Fibroblast of villous mesenchyme (primary cell): ENCODE data around the gene SART3. TPM values are rescaled to one million over a fixed set of nuclear protein-coding genes. Genes with fewer than 3 reads are reported as not detected.
A peak's percentile ranks its signal among the peaks of the same experiment; 100 is the strongest.
"Not testable (repeated sequence)": the region's sequence is repeated elsewhere in the genome, so short reads cannot be mapped to it uniquely, and the experiment has no call there.

Experiments used
- DNase-seq: peaks from one replicate; pipeline ENCODE4 v3.0.0-alpha.2; 2010; ENCODE audit warnings: low read depth
- H3K4me3 ChIP-seq: 2 replicates; pipeline ENCODE4 v1.5.1; 2011; ENCODE audit warnings: low read depth, mild to moderate bottlenecking, low read length
- total RNA-seq: library from RNA; depleted of rRNA; stranded (reverse); fragments of >200 nt; gene quantifications from 2 replicates; pipeline ENCODE4 v1.2.3, GENCODE V29; 2012
- TF ChIP-seq, protein P1 (sequence below): IDR thresholded peaks from 2 replicates; pipeline ENCODE4 v1.5.1; 2012; ENCODE audit warnings: low read depth, mild to moderate bottlenecking, low read length; ENCODE audit not compliant: insufficient read depth

The SART3 gene
- total RNA-seq, 1 donor = 59.2 TPM

DNA sequence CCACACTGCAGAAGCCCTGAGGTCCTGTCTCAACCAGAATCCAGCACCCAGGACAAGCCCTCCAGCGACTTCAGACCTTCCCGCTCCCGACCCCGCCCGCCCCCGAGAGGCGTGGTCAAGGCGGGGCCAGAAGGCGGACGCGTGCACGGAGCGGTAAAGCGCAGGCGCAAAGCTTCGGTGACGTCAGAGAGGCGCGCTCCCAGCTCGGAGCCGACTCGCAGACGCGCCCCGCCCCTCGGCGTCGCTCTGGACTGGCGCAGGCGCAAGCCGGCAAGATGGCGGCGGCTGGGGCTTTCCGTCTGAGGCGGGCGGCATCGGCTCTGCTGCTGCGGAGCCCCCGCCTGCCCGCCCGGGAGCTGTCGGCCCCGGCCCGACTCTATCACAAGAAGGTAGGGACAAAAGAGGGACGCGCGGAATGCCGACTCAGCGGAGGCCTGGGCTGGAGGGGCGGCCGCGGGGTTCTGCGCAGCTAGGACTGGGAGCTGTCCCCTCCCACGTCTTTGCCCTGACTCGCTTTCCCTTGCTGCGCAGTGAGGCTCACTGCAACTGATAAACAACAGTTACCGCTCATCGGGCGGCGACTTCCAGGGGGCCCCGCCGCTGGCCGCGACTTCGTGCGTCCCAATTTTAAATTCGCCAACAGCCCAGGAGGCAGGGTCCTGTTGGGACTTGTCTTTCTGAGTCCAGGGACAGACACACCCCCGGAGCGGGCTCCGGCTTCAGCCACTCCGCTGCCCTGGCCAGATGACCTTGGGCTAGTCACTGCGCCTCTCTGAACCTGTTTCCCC is 1.6 kb upstream of the SART3 start, which contains the start of gene ISCU:
Gene ISCU (plus strand): TSS at position 249 of the 788 bp plus-strand sequence. CDS start 27 bp downstream, at position 276.
- H3K4me3 ChIP-seq = peak within 1 kb of the TSS; percentile 97
- DNase-seq = peak; percentile 97
- TF ChIP-seq, protein P1, sequence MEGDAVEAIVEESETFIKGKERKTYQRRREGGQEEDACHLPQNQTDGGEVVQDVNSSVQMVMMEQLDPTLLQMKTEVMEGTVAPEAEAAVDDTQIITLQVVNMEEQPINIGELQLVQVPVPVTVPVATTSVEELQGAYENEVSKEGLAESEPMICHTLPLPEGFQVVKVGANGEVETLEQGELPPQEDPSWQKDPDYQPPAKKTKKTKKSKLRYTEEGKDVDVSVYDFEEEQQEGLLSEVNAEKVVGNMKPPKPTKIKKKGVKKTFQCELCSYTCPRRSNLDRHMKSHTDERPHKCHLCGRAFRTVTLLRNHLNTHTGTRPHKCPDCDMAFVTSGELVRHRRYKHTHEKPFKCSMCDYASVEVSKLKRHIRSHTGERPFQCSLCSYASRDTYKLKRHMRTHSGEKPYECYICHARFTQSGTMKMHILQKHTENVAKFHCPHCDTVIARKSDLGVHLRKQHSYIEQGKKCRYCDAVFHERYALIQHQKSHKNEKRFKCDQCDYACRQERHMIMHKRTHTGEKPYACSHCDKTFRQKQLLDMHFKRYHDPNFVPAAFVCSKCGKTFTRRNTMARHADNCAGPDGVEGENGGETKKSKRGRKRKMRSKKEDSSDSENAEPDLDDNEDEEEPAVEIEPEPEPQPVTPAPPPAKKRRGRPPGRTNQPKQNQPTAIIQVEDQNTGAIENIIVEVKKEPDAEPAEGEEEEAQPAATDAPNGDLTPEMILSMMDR = no peak

DNA sequence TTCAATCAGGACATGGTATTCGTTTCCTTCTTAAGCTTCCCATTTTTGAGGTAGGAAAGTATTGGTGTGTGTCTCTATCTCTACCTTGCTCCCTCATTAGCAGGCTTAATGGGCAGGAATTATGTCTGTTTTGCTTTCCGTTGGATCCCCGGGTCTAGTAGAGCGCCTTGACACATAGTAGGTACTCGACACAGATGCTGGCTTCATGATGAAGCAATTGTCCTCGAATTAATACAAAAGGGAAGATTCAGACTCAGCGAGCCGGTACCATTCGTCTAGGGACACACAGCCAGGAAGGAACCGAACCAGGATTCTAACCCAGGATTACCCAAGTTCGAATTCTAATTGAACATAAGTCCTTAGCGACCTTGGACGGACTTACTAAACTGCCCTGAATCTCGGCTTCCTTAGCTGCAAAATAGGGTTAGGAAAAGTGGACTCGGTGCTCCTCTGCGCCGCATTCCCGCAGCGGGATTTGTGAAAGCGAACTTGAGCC is 927 bp upstream of the SART3 start:
- TF ChIP-seq, protein P1 = no peak
- DNase-seq = peak; percentile 14
- H3K4me3 ChIP-seq = peak overlapping the region; percentile 97

DNA sequence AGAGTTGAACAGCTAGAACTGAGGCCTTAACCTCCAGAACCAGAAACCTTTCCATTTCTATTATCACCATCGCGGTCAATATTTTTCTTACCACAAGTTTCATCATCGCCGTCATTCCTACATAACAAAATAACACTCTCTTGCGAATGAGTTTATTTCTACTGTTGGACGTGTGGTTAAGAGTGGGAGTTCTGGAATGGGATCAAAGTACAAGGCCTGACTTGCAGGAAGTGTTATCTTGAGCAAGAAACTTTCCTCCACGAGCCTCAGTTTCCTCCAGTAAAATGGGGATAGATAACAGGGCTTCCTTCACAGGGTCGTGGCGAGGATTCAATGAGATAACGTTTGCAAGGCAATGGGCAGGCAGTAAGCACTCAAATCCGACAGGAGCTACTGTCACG is 652 bp downstream of the SART3 start:
- H3K4me3 ChIP-seq = peak overlapping the region; percentile 97
- DNase-seq = peak; percentile 82
- TF ChIP-seq, protein P1 = no peak

DNA sequence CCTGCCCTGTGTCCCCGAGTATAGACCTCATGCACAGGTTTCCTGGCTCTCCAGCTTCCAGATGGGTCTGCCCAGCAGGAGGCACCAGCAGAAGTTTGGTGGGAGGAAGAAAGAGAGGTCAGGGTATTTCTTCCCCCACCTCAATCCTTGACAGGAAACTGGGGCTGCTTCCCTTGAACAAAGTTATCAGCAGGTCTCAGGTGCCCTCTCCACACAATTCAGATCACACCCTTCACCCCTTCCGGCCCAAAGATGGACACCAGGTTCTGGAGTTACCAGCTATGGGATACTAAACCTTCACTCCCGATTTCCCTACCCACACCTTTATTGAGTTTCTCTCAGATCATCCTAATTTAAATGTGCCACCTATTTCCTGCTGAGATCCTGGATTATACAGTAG is 1.2 kb downstream of the SART3 start:
- no peak for DNase-seq
- peak overlapping the region; percentile 97 for H3K4me3 ChIP-seq
- TF ChIP-seq, protein P1 = peak; percentile 16

DNA sequence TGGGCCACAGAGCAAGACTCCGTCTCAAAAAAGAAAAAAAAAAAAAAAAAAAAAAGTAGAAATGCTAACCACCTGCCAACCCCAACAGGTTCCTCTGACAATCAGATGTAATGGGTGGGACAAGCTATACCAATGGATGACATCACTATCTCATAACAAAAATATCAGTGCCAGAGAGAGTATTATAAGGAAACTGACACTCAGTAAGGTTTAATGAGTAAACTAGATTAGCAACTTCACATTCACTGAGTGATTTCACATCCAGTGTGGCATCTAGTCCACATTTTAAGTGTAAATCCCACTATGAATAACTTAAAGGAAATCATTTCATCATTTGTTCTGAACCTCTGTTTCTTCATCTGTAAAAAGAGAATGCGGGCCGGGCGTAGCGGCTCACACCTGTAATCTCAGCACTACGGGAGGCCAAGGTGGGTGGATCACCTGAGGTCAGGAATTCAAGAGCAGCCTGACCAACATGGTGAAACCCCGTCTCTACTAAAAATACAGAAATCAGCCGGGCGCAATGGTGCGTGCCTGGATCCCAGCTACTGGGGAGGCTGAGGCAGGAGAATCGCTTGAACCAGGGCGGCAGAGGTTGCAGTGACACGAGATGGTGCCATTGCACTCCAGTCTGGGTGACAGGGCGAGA is 1.8 kb downstream of the SART3 start:
- no peak overlapping the region for H3K4me3 ChIP-seq
- TF ChIP-seq, protein P1 = no peak
- DNase-seq = no peak

GRCh38 chr12:108555383-108555782 is 5.6 kb downstream of the SART3 start:
- not testable (repeated sequence) for H3K4me3 ChIP-seq, DNase-seq

GRCh38 chr12:108553799-108554198 is 7.2 kb downstream of the SART3 start:
- no peak overlapping the region for H3K4me3 ChIP-seq
- no peak for DNase-seq
- TF ChIP-seq, protein P1 = no peak
